Measurements from ENCODE around the gene KIAA1614.

The KIAA1614 gene

GRCh38 chr1:180961622-180962021, 48.9 kb downstream of the KIAA1614 start:
- no peak for ATAC-seq
- TF ChIP-seq, protein P1, sequence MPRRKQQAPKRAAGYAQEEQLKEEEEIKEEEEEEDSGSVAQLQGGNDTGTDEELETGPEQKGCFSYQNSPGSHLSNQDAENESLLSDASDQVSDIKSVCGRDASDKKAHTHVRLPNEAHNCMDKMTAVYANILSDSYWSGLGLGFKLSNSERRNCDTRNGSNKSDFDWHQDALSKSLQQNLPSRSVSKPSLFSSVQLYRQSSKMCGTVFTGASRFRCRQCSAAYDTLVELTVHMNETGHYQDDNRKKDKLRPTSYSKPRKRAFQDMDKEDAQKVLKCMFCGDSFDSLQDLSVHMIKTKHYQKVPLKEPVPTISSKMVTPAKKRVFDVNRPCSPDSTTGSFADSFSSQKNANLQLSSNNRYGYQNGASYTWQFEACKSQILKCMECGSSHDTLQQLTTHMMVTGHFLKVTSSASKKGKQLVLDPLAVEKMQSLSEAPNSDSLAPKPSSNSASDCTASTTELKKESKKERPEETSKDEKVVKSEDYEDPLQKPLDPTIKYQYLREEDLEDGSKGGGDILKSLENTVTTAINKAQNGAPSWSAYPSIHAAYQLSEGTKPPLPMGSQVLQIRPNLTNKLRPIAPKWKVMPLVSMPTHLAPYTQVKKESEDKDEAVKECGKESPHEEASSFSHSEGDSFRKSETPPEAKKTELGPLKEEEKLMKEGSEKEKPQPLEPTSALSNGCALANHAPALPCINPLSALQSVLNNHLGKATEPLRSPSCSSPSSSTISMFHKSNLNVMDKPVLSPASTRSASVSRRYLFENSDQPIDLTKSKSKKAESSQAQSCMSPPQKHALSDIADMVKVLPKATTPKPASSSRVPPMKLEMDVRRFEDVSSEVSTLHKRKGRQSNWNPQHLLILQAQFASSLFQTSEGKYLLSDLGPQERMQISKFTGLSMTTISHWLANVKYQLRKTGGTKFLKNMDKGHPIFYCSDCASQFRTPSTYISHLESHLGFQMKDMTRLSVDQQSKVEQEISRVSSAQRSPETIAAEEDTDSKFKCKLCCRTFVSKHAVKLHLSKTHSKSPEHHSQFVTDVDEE (CRISPR knock-in tag; IDR thresholded peaks at IDR 0.05): no peak
- TF ChIP-seq, protein P2, sequence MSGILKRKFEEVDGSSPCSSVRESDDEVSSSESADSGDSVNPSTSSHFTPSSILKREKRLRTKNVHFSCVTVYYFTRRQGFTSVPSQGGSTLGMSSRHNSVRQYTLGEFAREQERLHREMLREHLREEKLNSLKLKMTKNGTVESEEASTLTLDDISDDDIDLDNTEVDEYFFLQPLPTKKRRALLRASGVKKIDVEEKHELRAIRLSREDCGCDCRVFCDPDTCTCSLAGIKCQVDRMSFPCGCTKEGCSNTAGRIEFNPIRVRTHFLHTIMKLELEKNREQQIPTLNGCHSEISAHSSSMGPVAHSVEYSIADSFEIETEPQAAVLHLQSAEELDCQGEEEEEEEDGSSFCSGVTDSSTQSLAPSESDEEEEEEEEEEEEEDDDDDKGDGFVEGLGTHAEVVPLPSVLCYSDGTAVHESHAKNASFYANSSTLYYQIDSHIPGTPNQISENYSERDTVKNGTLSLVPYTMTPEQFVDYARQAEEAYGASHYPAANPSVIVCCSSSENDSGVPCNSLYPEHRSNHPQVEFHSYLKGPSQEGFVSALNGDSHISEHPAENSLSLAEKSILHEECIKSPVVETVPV (CRISPR knock-in tag; IDR thresholded peaks at IDR 0.05): no peak
- TF ChIP-seq TCF4 (CRISPR knock-in tag; IDR thresholded peaks at IDR 0.05; ENCODE audit: borderline replicate concordance) (no peak), PPARA (CRISPR knock-in tag; IDR thresholded peaks at IDR 0.05; ENCODE audit: borderline replicate concordance) (no peak), BACH2 (CRISPR knock-in tag; IDR thresholded peaks at IDR 0.05; ENCODE audit: borderline replicate concordance) (no peak), SNAI2 (CRISPR knock-in tag; IDR thresholded peaks at IDR 0.05) (no peak), TOX (CRISPR knock-in tag; IDR thresholded peaks at IDR 0.05; ENCODE audit: borderline replicate concordance) (no peak), ZFP3 (CRISPR knock-in tag; IDR thresholded peaks at IDR 0.05) (no peak)

DNA sequence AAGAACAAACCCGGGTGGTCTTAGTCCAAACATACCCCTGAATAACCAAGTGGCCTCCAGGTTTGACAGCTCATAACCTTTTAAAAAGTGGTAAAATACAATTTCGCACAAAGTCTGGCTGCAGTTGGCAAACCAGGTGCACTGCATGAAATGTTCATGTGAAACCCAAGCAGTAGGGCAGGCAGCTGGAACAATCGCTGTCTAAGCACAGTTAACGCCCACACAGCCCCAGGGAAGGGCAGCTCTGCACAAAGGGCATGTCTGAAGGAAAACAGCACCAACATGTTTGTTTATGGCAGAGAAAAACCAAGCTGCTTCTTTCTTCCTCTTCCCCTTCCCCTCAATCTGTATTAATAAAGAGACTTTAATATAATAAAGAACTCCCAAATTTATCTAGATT, 49.5 kb downstream of the KIAA1614 start:
- ATAC-seq: no peak
- TF ChIP-seq, protein P3, sequence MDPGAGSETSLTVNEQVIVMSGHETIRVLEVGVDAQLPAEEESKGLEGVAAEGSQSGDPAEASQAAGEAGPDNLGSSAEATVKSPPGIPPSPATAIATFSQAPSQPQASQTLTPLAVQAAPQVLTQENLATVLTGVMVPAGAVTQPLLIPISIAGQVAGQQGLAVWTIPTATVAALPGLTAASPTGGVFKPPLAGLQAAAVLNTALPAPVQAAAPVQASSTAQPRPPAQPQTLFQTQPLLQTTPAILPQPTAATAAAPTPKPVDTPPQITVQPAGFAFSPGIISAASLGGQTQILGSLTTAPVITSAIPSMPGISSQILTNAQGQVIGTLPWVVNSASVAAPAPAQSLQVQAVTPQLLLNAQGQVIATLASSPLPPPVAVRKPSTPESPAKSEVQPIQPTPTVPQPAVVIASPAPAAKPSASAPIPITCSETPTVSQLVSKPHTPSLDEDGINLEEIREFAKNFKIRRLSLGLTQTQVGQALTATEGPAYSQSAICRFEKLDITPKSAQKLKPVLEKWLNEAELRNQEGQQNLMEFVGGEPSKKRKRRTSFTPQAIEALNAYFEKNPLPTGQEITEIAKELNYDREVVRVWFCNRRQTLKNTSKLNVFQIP (CRISPR knock-in tag; IDR thresholded peaks at IDR 0.05; ENCODE audit: borderline replicate concordance, low read depth): no peak
- TF ChIP-seq TCF4 (CRISPR knock-in tag; IDR thresholded peaks at IDR 0.05; ENCODE audit: borderline replicate concordance): no peak
- TF ChIP-seq CSDC2 (CRISPR knock-in tag; IDR thresholded peaks at IDR 0.05): no peak
- TF ChIP-seq TOX (CRISPR knock-in tag; IDR thresholded peaks at IDR 0.05; ENCODE audit: borderline replicate concordance): no peak
- TF ChIP-seq ZNF70 (CRISPR knock-in tag; IDR thresholded peaks at IDR 0.05): no peak
- TF ChIP-seq ZFP30 (CRISPR knock-in tag; IDR thresholded peaks at IDR 0.05): no peak
- no peak for TF ChIP-seq ARNTL (CRISPR knock-in tag; IDR thresholded peaks at IDR 0.05; ENCODE audit: borderline replicate concordance, low read depth)
- no peak for TF ChIP-seq ZC3H10 (CRISPR knock-in tag; IDR thresholded peaks at IDR 0.05)
- TF ChIP-seq, protein P2 (CRISPR knock-in tag; IDR thresholded peaks at IDR 0.05): no peak
- no peak for TF ChIP-seq ISL1 (CRISPR knock-in tag; IDR thresholded peaks at IDR 0.05)
- no peak for TF ChIP-seq SNAI2 (CRISPR knock-in tag; IDR thresholded peaks at IDR 0.05)
- no peak for TF ChIP-seq ZNF565 (CRISPR knock-in tag; conservative IDR thresholded peaks at IDR 0.05; ENCODE audit: low read depth)
- TF ChIP-seq GLIS3 (CRISPR knock-in tag; IDR thresholded peaks at IDR 0.05): no peak
- TF ChIP-seq ZFP3 (CRISPR knock-in tag; IDR thresholded peaks at IDR 0.05): no peak
- no peak for TF ChIP-seq OSR1 (CRISPR knock-in tag; IDR thresholded peaks at IDR 0.05)
- no peak for TF ChIP-seq PPARA (CRISPR knock-in tag; IDR thresholded peaks at IDR 0.05; ENCODE audit: borderline replicate concordance)
- TF ChIP-seq ESRRG (CRISPR knock-in tag; IDR thresholded peaks at IDR 0.05): no peak
- TF ChIP-seq, protein P1 (CRISPR knock-in tag; IDR thresholded peaks at IDR 0.05): no peak
- TF ChIP-seq, protein P4, sequence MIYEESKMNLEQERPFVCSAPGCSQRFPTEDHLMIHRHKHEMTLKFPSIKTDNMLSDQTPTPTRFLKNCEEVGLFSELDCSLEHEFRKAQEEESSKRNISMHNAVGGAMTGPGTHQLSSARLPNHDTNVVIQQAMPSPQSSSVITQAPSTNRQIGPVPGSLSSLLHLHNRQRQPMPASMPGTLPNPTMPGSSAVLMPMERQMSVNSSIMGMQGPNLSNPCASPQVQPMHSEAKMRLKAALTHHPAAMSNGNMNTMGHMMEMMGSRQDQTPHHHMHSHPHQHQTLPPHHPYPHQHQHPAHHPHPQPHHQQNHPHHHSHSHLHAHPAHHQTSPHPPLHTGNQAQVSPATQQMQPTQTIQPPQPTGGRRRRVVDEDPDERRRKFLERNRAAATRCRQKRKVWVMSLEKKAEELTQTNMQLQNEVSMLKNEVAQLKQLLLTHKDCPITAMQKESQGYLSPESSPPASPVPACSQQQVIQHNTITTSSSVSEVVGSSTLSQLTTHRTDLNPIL (CRISPR knock-in tag; IDR thresholded peaks at IDR 0.05; ENCODE audit: low read depth): no peak
- no peak for TF ChIP-seq PATZ1 (CRISPR knock-in tag; IDR thresholded peaks at IDR 0.05; ENCODE audit: borderline replicate concordance)

All from SK-N-SH treated with all-trans-retinoic acid at 6 μM for 48 hours (cell line).